ENCODE measurements around the gene RIPK3. TPM values are rescaled to one million over a fixed set of nuclear protein-coding genes. Genes with fewer than 3 reads are reported as not detected.
A peak's percentile ranks its signal among the peaks of the same experiment; 100 is the strongest.

The RIPK3 gene
- polyA plus RNA-seq, 1 of the 3 experiments (the other 2 are of a cell fraction) = not detected

DNA sequence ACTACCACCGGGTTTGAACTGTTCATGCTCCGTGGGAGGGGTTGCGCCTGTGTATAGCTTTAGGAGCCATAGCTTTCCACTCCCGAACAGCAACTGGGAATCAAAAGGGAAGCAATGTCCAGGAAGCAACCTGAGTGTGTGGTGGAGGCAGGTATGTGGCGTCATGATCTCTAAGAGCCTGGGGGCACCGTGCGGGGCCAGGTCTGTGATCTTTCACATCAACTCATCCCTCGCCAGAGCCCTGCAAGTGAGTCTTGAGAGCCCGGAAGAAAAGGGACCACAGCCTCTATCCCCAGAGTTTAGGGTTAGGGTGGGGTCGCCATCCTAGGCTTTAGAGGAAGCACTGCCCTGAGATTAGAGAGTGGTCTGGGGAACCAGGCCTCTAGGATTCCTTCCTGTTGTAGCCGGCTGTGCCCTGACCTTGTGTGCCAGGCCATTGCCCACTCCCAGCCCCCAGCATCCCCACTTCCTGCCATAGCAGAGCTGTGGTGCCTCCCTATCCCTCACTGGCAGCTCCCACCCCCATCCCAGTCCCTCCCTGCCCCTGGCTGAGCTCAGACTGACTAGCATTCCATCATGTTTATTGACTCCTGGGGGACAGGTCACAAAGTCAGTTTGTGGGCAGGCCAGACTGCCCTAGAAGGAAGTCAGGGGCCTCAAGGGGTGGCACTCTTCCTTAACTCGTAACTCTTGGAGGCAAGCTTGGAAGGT is 4.2 kb downstream of the RIPK3 start:
- 86% methylated on average over 8 of the region's 12 CpGs for WGBS (ENCODE audit: low lambda C conversion rate)
- no peak overlapping the region for H3K9ac ChIP-seq

More for the DNA sequence above, 4.2 kb downstream of the RIPK3 start:
- no peaks in the 10 kb centered on the region for H3K9me2 ChIP-seq
- no peaks in the 10 kb centered on the region for H3K9me3 ChIP-seq
- no peaks in the 10 kb centered on the region for H3F3A ChIP-seq (replicated peaks; ENCODE audit: insufficient read depth)
- CTCF ChIA-PET = interaction anchor here (1.4 to 12.7 kb wide), 6 partner anchors 10 to 102 kb away, joined by 4 to 445 read pairs (median 44); partner anchors contain the start of genes CBLN3, CIDEB, KHNYN and SDR39U1
- POLR2A ChIA-PET = interaction anchor here (1.5 kb wide), 1 partner anchor 96 kb away, joined by 4 read pairs; no protein-coding TSS in a partner anchor
- no peak overlapping the region for H3K4me3 ChIP-seq (ENCODE audit: low read depth in 2 of 2, low read length in 1 of 2)
- TF ChIP-seq GABPA (IDR thresholded peaks at IDR 0.05; ENCODE audit: low read depth) (no peak), TCF12 (IDR thresholded peaks at IDR 0.05) (no peak), TEAD4 (IDR thresholded peaks at IDR 0.05; ENCODE audit: borderline replicate concordance, insufficient read depth) (no peak), IRF3 (IDR thresholded peaks at IDR 0.05; ENCODE audit: low read depth, low read length) (no peak), CHD2 (IDR thresholded peaks at IDR 0.05; ENCODE audit: low read length, partially characterized antibody) (no peak), NRF1 (IDR thresholded peaks at IDR 0.05; ENCODE audit: low read depth, low read length) (no peak), FOXM1 (IDR thresholded peaks at IDR 0.05; ENCODE audit: low read depth) (no peak)
- TF ChIP-seq, protein P1, sequence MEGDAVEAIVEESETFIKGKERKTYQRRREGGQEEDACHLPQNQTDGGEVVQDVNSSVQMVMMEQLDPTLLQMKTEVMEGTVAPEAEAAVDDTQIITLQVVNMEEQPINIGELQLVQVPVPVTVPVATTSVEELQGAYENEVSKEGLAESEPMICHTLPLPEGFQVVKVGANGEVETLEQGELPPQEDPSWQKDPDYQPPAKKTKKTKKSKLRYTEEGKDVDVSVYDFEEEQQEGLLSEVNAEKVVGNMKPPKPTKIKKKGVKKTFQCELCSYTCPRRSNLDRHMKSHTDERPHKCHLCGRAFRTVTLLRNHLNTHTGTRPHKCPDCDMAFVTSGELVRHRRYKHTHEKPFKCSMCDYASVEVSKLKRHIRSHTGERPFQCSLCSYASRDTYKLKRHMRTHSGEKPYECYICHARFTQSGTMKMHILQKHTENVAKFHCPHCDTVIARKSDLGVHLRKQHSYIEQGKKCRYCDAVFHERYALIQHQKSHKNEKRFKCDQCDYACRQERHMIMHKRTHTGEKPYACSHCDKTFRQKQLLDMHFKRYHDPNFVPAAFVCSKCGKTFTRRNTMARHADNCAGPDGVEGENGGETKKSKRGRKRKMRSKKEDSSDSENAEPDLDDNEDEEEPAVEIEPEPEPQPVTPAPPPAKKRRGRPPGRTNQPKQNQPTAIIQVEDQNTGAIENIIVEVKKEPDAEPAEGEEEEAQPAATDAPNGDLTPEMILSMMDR (IDR thresholded peaks at IDR 0.05) = no peak
- TF ChIP-seq, protein P2, sequence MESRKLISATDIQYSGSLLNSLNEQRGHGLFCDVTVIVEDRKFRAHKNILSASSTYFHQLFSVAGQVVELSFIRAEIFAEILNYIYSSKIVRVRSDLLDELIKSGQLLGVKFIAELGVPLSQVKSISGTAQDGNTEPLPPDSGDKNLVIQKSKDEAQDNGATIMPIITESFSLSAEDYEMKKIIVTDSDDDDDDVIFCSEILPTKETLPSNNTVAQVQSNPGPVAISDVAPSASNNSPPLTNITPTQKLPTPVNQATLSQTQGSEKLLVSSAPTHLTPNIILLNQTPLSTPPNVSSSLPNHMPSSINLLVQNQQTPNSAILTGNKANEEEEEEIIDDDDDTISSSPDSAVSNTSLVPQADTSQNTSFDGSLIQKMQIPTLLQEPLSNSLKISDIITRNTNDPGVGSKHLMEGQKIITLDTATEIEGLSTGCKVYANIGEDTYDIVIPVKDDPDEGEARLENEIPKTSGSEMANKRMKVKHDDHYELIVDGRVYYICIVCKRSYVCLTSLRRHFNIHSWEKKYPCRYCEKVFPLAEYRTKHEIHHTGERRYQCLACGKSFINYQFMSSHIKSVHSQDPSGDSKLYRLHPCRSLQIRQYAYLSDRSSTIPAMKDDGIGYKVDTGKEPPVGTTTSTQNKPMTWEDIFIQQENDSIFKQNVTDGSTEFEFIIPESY (IDR thresholded peaks at IDR 0.05; ENCODE audit: borderline replicate concordance, low read depth) = no peak
- peaks cover 46% of the 10 kb centered on the region for H3K27me3 ChIP-seq (ENCODE audit: insufficient read depth)
- no peaks in the 10 kb centered on the region for H3K36me3 ChIP-seq (replicated peaks in 1 of 2; ENCODE audit: control insufficient read depth in 1 of 2, insufficient read depth in 2 of 2, low read length in 1 of 2)
- peaks cover 0 to 21% of the 10 kb centered on the region in 2 experiments; a peak in 1 of 4 replicates for H3K4me1 ChIP-seq (ENCODE audit: control insufficient read depth in 1 of 2, insufficient read depth in 2 of 2, low read depth in 1 of 2, low read length in 1 of 2)
- no peak overlapping the region for H2AFZ ChIP-seq (ENCODE audit: low read depth)
- no peaks in the 10 kb centered on the region for H4K20me1 ChIP-seq (ENCODE audit: insufficient read depth)
- no peak overlapping the region for H3K27ac ChIP-seq (ENCODE audit: low read depth in 2 of 2, low read length in 1 of 2)
- peak; percentile 32 for DNase-seq
- no peaks in the 10 kb centered on the region for H3K79me2 ChIP-seq (ENCODE audit: insufficient read depth)
- no peak overlapping the region for H3K4me2 ChIP-seq

Measured in SK-N-SH (cell line).